Neural cell (in vitro differentiated cells): ENCODE measurements around the gene UNC93B1. TPM values are rescaled to one million over a fixed set of nuclear protein-coding genes. Genes with fewer than 3 reads are reported as not detected.

ENCODE experiments used
- H2AFZ ChIP-seq: fragments of 200-600, 300-800 bp; sonication (generic), shearing (Covaris generic); 2 replicates; pipeline ENCODE4 v1.6.0; 2014; ENCODE audit warnings: low read depth, mild to moderate bottlenecking, antibody characterized with exemption, low read length, moderate library complexity
- H3F3A ChIP-seq: fragments of 200-600 bp; shearing (Covaris generic); 2 replicates; pipeline ENCODE4 v1.6.1; 2016; ENCODE audit warnings: mild to moderate bottlenecking, moderate library complexity, mixed read lengths, antibody characterized with exemption, low read length; ENCODE audit not compliant: insufficient read depth, poor library complexity, severe bottlenecking
- H3K27ac ChIP-seq: fragments of 200-600, 300-800 bp; sonication (generic), shearing (Covaris generic); 2 replicates; pipeline ENCODE4 v1.5.1; 2014; ENCODE audit warnings: mild to moderate bottlenecking, low read length, moderate library complexity
- H3K27me3 ChIP-seq: fragments of 300-800, 200-600 bp; sonication (generic), shearing (Covaris generic); 2 replicates; pipeline ENCODE4 v1.6.0; 2014; ENCODE audit warnings: mild to moderate bottlenecking, low read depth, low read length, moderate library complexity; ENCODE audit not compliant: insufficient read depth
- H3K36me3 ChIP-seq: fragments of 300-800, 200-600 bp; sonication (generic), shearing (Covaris generic); 2 replicates; pipeline ENCODE4 v1.5.1; 2014; ENCODE audit warnings: mild to moderate bottlenecking, antibody characterized with exemption, low read length, moderate library complexity; ENCODE audit not compliant: insufficient read depth
- H3K4me2 ChIP-seq: fragments of 300-800, 200-600 bp; sonication (generic), shearing (Covaris generic); 2 replicates; pipeline ENCODE4 v1.6.0; 2014; ENCODE audit warnings: mild to moderate bottlenecking, low read length
- H3K4me3 ChIP-seq: fragments of 300-800, 200-600 bp; sonication (generic), shearing (Covaris generic); 2 replicates; pipeline ENCODE4 v1.5.1; 2014; ENCODE audit warnings: mild to moderate bottlenecking, low read length, moderate library complexity
- H3K79me2 ChIP-seq: fragments of 200-600 bp; shearing (Covaris generic); replicated peaks from 2 replicates; pipeline ENCODE4 v1.6.0; 2014; ENCODE audit warnings: mild to moderate bottlenecking, low read length, moderate library complexity; ENCODE audit not compliant: insufficient read depth
- H3K9ac ChIP-seq: fragments of 300-800, 200-600 bp; sonication (generic), shearing (Covaris generic); 2 replicates; pipeline ENCODE4 v1.6.1; 2016; ENCODE audit warnings: mild to moderate bottlenecking, low read length, mixed read lengths
- H3K9me2 ChIP-seq: fragments of 200-600 bp; shearing (Covaris generic); 2 replicates; pipeline ENCODE4 v1.6.1; 2016; ENCODE audit warnings: mild to moderate bottlenecking, low read length, mixed read lengths; ENCODE audit not compliant: insufficient read depth
- H3K9me3 ChIP-seq: fragments of 200-600, 300-800 bp; sonication (generic), shearing (Covaris generic); 2 replicates; pipeline ENCODE4 v1.6.1; 2016; ENCODE audit warnings: mild to moderate bottlenecking, mixed run types, low read length, moderate library complexity, mixed read lengths
- H4K20me1 ChIP-seq: fragments of 200-600 bp; shearing (Covaris generic); 2 replicates; pipeline ENCODE4 v1.6.1; 2016; ENCODE audit warnings: mild to moderate bottlenecking, mixed run types; ENCODE audit not compliant: insufficient read depth
- CTCF ChIP-seq: fragments of 450-650 bp; IDR thresholded peaks from 2 replicates; pipeline ENCODE4 v1.5.1; 2014; ENCODE audit warnings: antibody characterized with exemption, mild to moderate bottlenecking, moderate library complexity; ENCODE audit not compliant: poor library complexity, severe bottlenecking
- EP300 ChIP-seq: fragments of 450-650 bp; conservative IDR thresholded peaks from 2 replicates; pipeline ENCODE4 v1.6.1; 2014; ENCODE audit warnings: antibody characterized with exemption, mild to moderate bottlenecking, moderate library complexity; ENCODE audit not compliant: poor library complexity, severe bottlenecking
- EZH2 ChIP-seq: fragments of 200-600, 300-800 bp; shearing (Covaris generic), sonication (generic); IDR thresholded peaks from 2 replicates; pipeline ENCODE4 v1.6.1; 2014; ENCODE audit warnings: antibody characterized with exemption, low read length, borderline replicate concordance, mild to moderate bottlenecking; ENCODE audit not compliant: insufficient read depth, poor library complexity, severe bottlenecking
- MXI1 ChIP-seq: fragments of 450-650 bp; conservative IDR thresholded peaks from 2 replicates; pipeline ENCODE4 v1.6.1; 2014; ENCODE audit warnings: antibody characterized with exemption, mild to moderate bottlenecking; ENCODE audit not compliant: poor library complexity, severe bottlenecking
- POLR2AphosphoS5 ChIP-seq: IDR thresholded peaks from 2 replicates; pipeline ENCODE4 v1.6.1; 2012
- RAD21 ChIP-seq: fragments of 450-650 bp; conservative IDR thresholded peaks from 2 replicates; pipeline ENCODE4 v1.6.1; 2014; ENCODE audit warnings: antibody characterized with exemption, mild to moderate bottlenecking, moderate library complexity
- REST ChIP-seq: IDR thresholded peaks from 2 replicates; pipeline ENCODE4 v1.6.1; 2012; ENCODE audit warnings: borderline replicate concordance
- SMC3 ChIP-seq: fragments of 450-650 bp; conservative IDR thresholded peaks from 2 replicates; pipeline ENCODE4 v1.6.1; 2014; ENCODE audit warnings: antibody characterized with exemption, mild to moderate bottlenecking, moderate library complexity; ENCODE audit not compliant: poor library complexity
- TAF1 ChIP-seq: IDR thresholded peaks from 2 replicates; pipeline ENCODE4 v1.6.1; 2012; ENCODE audit warnings: low read depth
- polyA plus RNA-seq: library from polyadenylated mRNA; depleted of rRNA; stranded (reverse); fragments of >200 nt; gene quantifications from 2 replicates; pipeline ENCODE4 v1.2.3, GENCODE V29; 2014

The UNC93B1 gene
- polyA plus RNA-seq, 1 donor from 2014 or later = 0.19 TPM

DNA sequence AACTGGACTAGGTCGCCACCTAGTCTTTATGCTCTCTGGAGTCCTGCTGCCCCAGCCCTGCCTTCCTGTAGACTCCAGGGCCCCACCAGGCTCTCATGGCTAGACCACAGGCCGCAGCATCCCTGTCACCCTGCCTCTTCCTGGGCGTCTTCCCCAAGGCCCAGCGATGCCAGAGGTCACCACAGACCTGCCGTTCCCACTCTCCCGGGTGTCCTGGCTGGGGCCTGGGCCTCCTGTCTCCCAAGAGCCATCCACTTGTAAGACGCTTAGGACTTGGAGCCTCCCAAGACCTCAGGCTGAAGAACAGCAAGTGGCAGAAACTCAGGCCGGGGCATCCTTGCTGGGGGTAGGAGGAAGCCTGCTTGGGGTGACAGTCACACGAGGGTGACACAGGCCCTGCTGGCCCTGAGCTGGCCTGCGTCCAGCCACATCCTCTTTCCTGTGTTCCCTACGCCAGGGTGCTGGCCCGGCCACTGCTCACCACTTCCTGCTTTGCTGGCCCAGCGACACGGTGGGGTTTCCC is 32.9 kb upstream of the UNC93B1 start:
- no peaks in the 10 kb centered on the region for H3F3A ChIP-seq
- no peaks in the 10 kb centered on the region for H3K9me3 ChIP-seq
- no peaks in the 10 kb centered on the region for H3K27me3 ChIP-seq
- H4K20me1 ChIP-seq = no peaks in the 10 kb centered on the region
- no peaks in the 10 kb centered on the region for H3K36me3 ChIP-seq
- no peak overlapping the region for H3K9ac ChIP-seq
- H3K79me2 ChIP-seq = peaks cover 1% of the 10 kb centered on the region
- TF ChIP-seq CTCF (no peak), TAF1 (no peak), EP300 (no peak), REST (no peak), SMC3 (no peak), POLR2AphosphoS5 (no peak), RAD21 (no peak), EZH2 (no peak), MXI1 (no peak)
- no peak overlapping the region for H3K27ac ChIP-seq
- no peak overlapping the region for H3K4me3 ChIP-seq
- H3K4me2 ChIP-seq = no peak overlapping the region
- no peak overlapping the region for H2AFZ ChIP-seq
- H3K9me2 ChIP-seq = no peaks in the 10 kb centered on the region

DNA sequence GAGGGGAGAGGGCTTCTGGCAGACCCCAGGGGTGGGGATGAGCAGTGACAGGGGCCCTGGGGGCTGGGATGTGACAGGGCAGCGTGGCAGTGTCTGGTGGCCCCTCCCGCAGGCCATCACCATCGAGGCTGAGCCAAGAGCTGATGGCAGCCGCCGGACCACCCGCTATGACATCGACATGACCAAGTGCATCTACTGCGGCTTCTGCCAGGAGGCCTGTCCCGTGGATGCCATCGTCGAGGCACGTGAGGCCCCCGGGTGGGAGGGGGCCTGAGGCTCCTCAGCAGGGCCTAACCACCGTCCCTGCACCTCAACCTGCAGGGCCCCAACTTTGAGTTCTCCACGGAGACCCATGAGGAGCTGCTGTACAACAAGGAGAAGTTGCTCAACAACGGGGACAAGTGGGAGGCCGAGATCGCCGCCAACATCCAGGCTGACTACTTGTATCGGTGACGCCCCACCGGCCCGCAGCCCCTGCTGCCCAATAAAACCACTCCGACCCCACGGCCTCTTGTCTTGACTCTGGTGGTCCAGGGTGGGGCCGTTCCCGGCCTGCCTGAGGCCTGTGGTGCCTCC is 32.3 kb upstream of the UNC93B1 start:
- Histone ChIP-seq H3K4me3 (no peak overlapping the region), H3K4me2 (no peak overlapping the region), H3F3A (no peaks in the 10 kb centered on the region), H3K36me3 (no peaks in the 10 kb centered on the region), H3K27me3 (no peaks in the 10 kb centered on the region), H2AFZ (no peak overlapping the region), H3K9me3 (no peaks in the 10 kb centered on the region), H3K9ac (no peak overlapping the region), H3K79me2 (peaks cover 7% of the 10 kb centered on the region), H3K27ac (no peak overlapping the region), H3K9me2 (no peaks in the 10 kb centered on the region), H4K20me1 (no peaks in the 10 kb centered on the region)
- TF ChIP-seq SMC3 = no peak
- TF ChIP-seq RAD21 = no peak
- TF ChIP-seq POLR2AphosphoS5 = no peak
- TF ChIP-seq TAF1 = no peak
- no peak for TF ChIP-seq REST
- TF ChIP-seq EZH2 = no peak
- TF ChIP-seq EP300 = no peak
- no peak for TF ChIP-seq CTCF
- TF ChIP-seq MXI1 = no peak
